Stimulated activated CD8-positive, alpha-beta memory T cell treated with anti-CD3 and anti-CD28 coated beads, Interleukin-15, amount 100 ng/mL, for 1 hour (primary cell): ENCODE data around the gene SNX10.
"Not testable (repeated sequence)": the region's sequence is repeated elsewhere in the genome, so short reads cannot be mapped to it uniquely, and the experiment has no call there.

ENCODE experiments used
- DNase-seq: peaks from one replicate; pipeline ENCODE4 v3.0.0-alpha.2; 2020; ENCODE audit warnings: low read depth

The SNX10 gene

GRCh38 chr7:26291699-26292538, at the start of gene SNX10:
Gene SNX10 (plus strand): TSS chr7:26291862. CDS start chr7:26346443, 54,581 bp downstream.
- DNase-seq = peak; percentile 38

GRCh38 chr7:26245150-26245549, 46.5 kb upstream of the SNX10 start:
- DNase-seq = no peak

GRCh38 chr7:26250239-26250638, 41.4 kb upstream of the SNX10 start:
- no peak for DNase-seq

- DNase-seq = not testable (repeated sequence)
Observed at GRCh38 chr7:26261866-26262265, 29.8 kb upstream of the SNX10 start.

- no peak for DNase-seq
Observed at GRCh38 chr7:26265065-26265464, 26.6 kb upstream of the SNX10 start.

- DNase-seq = no peak
Observed at GRCh38 chr7:26265499-26266075, 26.1 kb upstream of the SNX10 start.

GRCh38 chr7:26267601-26268166, 24.0 kb upstream of the SNX10 start:
- DNase-seq = no peak

GRCh38 chr7:26275213-26275612, 16.4 kb upstream of the SNX10 start:
- DNase-seq = no peak

GRCh38 chr7:26278770-26279169, 12.9 kb upstream of the SNX10 start:
- no peak for DNase-seq

- no peak for DNase-seq
Observed at GRCh38 chr7:26279405-26279804, 12.3 kb upstream of the SNX10 start.

GRCh38 chr7:26280097-26280496, 11.6 kb upstream of the SNX10 start:
- no peak for DNase-seq

GRCh38 chr7:26280723-26281122, 10.9 kb upstream of the SNX10 start:
- no peak for DNase-seq

- no peak for DNase-seq
Observed at GRCh38 chr7:26284477-26284876, 7.2 kb upstream of the SNX10 start.

- DNase-seq = no peak
Observed at GRCh38 chr7:26284995-26285632, 6.5 kb upstream of the SNX10 start.

GRCh38 chr7:26286157-26286556, 5.5 kb upstream of the SNX10 start:
- DNase-seq = no peak

GRCh38 chr7:26288126-26288525, 3.5 kb upstream of the SNX10 start:
- DNase-seq = not testable (repeated sequence)

GRCh38 chr7:26291251-26291650, 411 bp upstream of the SNX10 start:
- DNase-seq = no peak

- DNase-seq = no peak
Observed at GRCh38 chr7:26292768-26293560, 1.3 kb downstream of the SNX10 start.

- DNase-seq = peak; percentile 24
Observed at GRCh38 chr7:26293569-26294308, 2.1 kb downstream of the SNX10 start.

GRCh38 chr7:26295015-26295414, 3.4 kb downstream of the SNX10 start:
- DNase-seq = no peak

- DNase-seq = no peak
Observed at GRCh38 chr7:26295586-26295985, 3.9 kb downstream of the SNX10 start.
